HepG2 (cell line): Measurements from ENCODE around the gene RABEP2. TPM values are rescaled to one million over a fixed set of nuclear protein-coding genes. Genes with fewer than 3 reads are reported as not detected.

Experiments used
- ARHGAP35 ChIP-seq: sonication (generic); formaldehyde crosslinking; IDR thresholded peaks from 2 replicates; pipeline ENCODE4 v1.9.0; 2022; ENCODE audit warnings: mild to moderate bottlenecking, inconsistent platforms, moderate library complexity, missing genetic modification reagents, borderline replicate concordance
- BHLHE40 ChIP-seq: IDR thresholded peaks from 2 replicates; pipeline ENCODE4 v1.6.1; 2011; ENCODE audit warnings: low read length, improper control_type of control experiment
- JUN ChIP-seq: sonication (generic); formaldehyde crosslinking; IDR thresholded peaks from 2 replicates; pipeline ENCODE4 v1.4.0; 2020; ENCODE audit warnings: mild to moderate bottlenecking, missing genetic modification reagents
- RBM39 ChIP-seq: fragments of 200-400 bp; formaldehyde crosslinking; IDR thresholded peaks from one replicate; pipeline ENCODE4 v1.6.1; 2018; ENCODE audit warnings: antibody characterized with exemption, mild to moderate bottlenecking, low read depth, low read length; ENCODE audit not compliant: poor library complexity, severe bottlenecking
- SMAD3 ChIP-seq: sonication (generic); formaldehyde crosslinking; IDR thresholded peaks from 2 replicates; pipeline ENCODE4 v1.4.0; 2020; ENCODE audit warnings: missing genetic modification reagents
- TAF1 ChIP-seq: sonication (generic); formaldehyde crosslinking; IDR thresholded peaks from 2 replicates; pipeline ENCODE4 v1.4.0; 2020; ENCODE audit warnings: missing genetic modification reagents
- U2AF1 ChIP-seq: fragments of 200-400 bp; formaldehyde crosslinking; optimal IDR thresholded peaks from 2 replicates; pipeline ENCODE3; 2017; ENCODE audit warnings: mild to moderate bottlenecking, low read depth, low read length
- ZNF34 ChIP-seq: sonication (generic); formaldehyde crosslinking; IDR thresholded peaks from 2 replicates; pipeline ENCODE4 v1.4.0; 2020; ENCODE audit warnings: mild to moderate bottlenecking, missing genetic modification reagents, borderline replicate concordance
- ZNF446 ChIP-seq: sonication (generic); formaldehyde crosslinking; IDR thresholded peaks from 2 replicates; pipeline ENCODE4 v1.5.0; 2020; ENCODE audit warnings: mild to moderate bottlenecking, missing genetic modification reagents
- ZNF605 ChIP-seq: sonication (generic); formaldehyde crosslinking; IDR thresholded peaks from 2 replicates; pipeline ENCODE4 v1.8.0; 2022; ENCODE audit warnings: mild to moderate bottlenecking, missing genetic modification reagents
- ZNF674 ChIP-seq: sonication (generic); formaldehyde crosslinking; IDR thresholded peaks from 2 replicates; pipeline ENCODE4 v1.5.0; 2020; ENCODE audit warnings: low read depth, mild to moderate bottlenecking, missing genetic modification reagents
- polyA plus RNA-seq, 8 experiments: library from polyadenylated mRNA; depleted of rRNA in 3 of 8; stranded (reverse) in 7 of 8; unstranded in 1 of 8; fragments of >200 nt; fragmentation: Illumina TruSeq in 4 of 8; extraction: Trizol in 4 of 8; gene quantifications; 2 replicates each; pipeline versions ENCODE4 v1.2.1 to v1.2.3, GENCODE V29; 2011 to 2016; ENCODE audit warnings: low read depth in 4 of 8, missing spikeins in 1 of 8, mixed read lengths in 1 of 8; ENCODE audit not compliant: insufficient read depth in 1 of 8
- total RNA-seq, 5 experiments: library from RNA; depleted of rRNA; stranded (reverse); fragments of >200 nt; fragmentation: Illumina TruSeq; extraction: Trizol; gene quantifications; 2 replicates each; pipeline ENCODE4 v1.2.3, GENCODE V29; 2016; ENCODE audit warnings: low read depth in 1 of 5
- TF ChIP-seq, protein P1 (sequence below): sonication (generic); formaldehyde crosslinking; IDR thresholded peaks from 2 replicates; pipeline ENCODE4 v1.4.0; 2020; ENCODE audit warnings: missing genetic modification reagents, low read depth, mild to moderate bottlenecking, borderline replicate concordance
- TF ChIP-seq, protein P2 (sequence below): sonication (generic); formaldehyde crosslinking; IDR thresholded peaks from 2 replicates; pipeline ENCODE4 v1.4.0; 2020; ENCODE audit warnings: missing genetic modification reagents
- TF ChIP-seq, protein P3 (sequence below): sonication (generic); formaldehyde crosslinking; IDR thresholded peaks from 2 replicates; pipeline ENCODE4 v1.5.0; 2020; ENCODE audit warnings: mild to moderate bottlenecking, missing genetic modification reagents, borderline replicate concordance
- TF ChIP-seq, protein P4 (sequence below): sonication (generic); formaldehyde crosslinking; IDR thresholded peaks from 2 replicates; pipeline ENCODE4 v1.8.0; 2022; ENCODE audit warnings: missing genetic modification reagents, mild to moderate bottlenecking, inconsistent platforms, borderline replicate concordance
- TF ChIP-seq, protein P5 (sequence below): sonication (generic); formaldehyde crosslinking; IDR thresholded peaks from 2 replicates; pipeline ENCODE4 v1.5.0; 2020; ENCODE audit warnings: missing genetic modification reagents, mild to moderate bottlenecking, borderline replicate concordance

The RABEP2 gene
- total and polyA plus RNA-seq, 2 of the 13 experiments (the other 11 are each of a cell fraction or from before 2014, with no cell fraction given): 10.8 to 18.4 TPM

GRCh38 chr16:28936784-28937155 is 11.7 kb upstream of the RABEP2 start (continued):
- TF ChIP-seq ZNF34 (CRISPR knock-in tag) (no peak), JUN (CRISPR knock-in tag) (0 out of 2 replicates have a peak, but pooled peaks have one; percentile 34), BHLHE40 (no peak), TAF1 (CRISPR knock-in tag) (peak; percentile 5; the same call in 1 of the 2 replicates), SMAD3 (CRISPR knock-in tag) (no peak), RBM39 (no peak), ZNF605 (peak; percentile 62; the same call in 1 of the 2 replicates), ZNF446 (CRISPR knock-in tag) (no peak), U2AF1 (no peak), ARHGAP35 (CRISPR knock-in tag) (no peak), ZNF674 (CRISPR knock-in tag) (no peak)
- TF ChIP-seq, protein P1, sequence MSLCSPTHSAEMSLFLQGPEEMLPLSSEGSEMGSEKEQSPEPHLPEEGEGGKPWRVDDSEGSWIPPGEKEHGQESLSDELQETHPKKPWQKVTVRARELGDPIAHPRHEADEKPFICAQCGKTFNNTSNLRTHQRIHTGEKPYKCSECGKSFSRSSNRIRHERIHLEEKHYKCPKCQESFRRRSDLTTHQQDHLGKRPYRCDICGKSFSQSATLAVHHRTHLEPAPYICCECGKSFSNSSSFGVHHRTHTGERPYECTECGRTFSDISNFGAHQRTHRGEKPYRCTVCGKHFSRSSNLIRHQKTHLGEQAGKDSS (CRISPR knock-in tag): 0 out of 2 replicates have a peak, but pooled peaks have one; percentile 38
- TF ChIP-seq, protein P2, sequence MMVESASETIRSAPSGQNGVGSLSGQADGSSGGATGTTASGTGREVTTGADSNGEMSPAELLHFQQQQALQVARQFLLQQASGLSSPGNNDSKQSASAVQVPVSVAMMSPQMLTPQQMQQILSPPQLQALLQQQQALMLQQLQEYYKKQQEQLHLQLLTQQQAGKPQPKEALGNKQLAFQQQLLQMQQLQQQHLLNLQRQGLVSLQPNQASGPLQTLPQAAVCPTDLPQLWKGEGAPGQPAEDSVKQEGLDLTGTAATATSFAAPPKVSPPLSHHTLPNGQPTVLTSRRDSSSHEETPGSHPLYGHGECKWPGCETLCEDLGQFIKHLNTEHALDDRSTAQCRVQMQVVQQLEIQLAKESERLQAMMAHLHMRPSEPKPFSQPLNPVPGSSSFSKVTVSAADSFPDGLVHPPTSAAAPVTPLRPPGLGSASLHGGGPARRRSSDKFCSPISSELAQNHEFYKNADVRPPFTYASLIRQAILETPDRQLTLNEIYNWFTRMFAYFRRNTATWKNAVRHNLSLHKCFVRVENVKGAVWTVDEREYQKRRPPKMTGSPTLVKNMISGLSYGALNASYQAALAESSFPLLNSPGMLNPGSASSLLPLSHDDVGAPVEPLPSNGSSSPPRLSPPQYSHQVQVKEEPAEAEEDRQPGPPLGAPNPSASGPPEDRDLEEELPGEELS: no peak
- TF ChIP-seq, protein P3, sequence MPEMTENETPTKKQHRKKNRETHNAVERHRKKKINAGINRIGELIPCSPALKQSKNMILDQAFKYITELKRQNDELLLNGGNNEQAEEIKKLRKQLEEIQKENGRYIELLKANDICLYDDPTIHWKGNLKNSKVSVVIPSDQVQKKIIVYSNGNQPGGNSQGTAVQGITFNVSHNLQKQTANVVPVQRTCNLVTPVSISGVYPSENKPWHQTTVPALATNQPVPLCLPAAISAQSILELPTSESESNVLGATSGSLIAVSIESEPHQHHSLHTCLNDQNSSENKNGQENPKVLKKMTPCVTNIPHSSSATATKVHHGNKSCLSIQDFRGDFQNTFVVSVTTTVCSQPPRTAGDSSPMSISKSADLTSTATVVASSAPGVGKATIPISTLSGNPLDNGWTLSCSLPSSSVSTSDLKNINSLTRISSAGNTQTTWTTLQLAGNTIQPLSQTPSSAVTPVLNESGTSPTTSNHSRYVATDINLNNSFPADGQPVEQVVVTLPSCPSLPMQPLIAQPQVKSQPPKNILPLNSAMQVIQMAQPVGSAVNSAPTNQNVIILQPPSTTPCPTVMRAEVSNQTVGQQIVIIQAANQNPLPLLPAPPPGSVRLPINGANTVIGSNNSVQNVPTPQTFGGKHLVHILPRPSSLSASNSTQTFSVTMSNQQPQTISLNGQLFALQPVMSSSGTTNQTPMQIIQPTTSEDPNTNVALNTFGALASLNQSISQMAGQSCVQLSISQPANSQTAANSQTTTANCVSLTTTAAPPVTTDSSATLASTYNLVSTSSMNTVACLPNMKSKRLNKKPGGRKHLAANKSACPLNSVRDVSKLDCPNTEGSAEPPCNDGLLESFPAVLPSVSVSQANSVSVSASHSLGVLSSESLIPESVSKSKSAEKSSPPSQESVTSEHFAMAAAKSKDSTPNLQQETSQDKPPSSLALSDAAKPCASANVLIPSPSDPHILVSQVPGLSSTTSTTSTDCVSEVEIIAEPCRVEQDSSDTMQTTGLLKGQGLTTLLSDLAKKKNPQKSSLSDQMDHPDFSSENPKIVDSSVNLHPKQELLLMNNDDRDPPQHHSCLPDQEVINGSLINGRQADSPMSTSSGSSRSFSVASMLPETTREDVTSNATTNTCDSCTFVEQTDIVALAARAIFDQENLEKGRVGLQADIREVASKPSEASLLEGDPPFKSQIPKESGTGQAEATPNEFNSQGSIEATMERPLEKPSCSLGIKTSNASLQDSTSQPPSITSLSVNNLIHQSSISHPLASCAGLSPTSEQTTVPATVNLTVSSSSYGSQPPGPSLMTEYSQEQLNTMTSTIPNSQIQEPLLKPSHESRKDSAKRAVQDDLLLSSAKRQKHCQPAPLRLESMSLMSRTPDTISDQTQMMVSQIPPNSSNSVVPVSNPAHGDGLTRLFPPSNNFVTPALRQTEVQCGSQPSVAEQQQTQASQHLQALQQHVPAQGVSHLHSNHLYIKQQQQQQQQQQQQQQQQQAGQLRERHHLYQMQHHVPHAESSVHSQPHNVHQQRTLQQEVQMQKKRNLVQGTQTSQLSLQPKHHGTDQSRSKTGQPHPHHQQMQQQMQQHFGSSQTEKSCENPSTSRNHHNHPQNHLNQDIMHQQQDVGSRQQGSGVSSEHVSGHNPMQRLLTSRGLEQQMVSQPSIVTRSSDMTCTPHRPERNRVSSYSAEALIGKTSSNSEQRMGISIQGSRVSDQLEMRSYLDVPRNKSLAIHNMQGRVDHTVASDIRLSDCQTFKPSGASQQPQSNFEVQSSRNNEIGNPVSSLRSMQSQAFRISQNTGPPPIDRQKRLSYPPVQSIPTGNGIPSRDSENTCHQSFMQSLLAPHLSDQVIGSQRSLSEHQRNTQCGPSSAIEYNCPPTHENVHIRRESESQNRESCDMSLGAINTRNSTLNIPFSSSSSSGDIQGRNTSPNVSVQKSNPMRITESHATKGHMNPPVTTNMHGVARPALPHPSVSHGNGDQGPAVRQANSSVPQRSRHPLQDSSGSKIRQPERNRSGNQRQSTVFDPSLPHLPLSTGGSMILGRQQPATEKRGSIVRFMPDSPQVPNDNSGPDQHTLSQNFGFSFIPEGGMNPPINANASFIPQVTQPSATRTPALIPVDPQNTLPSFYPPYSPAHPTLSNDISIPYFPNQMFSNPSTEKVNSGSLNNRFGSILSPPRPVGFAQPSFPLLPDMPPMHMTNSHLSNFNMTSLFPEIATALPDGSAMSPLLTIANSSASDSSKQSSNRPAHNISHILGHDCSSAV (CRISPR knock-in tag): no peak
- TF ChIP-seq, protein P4, sequence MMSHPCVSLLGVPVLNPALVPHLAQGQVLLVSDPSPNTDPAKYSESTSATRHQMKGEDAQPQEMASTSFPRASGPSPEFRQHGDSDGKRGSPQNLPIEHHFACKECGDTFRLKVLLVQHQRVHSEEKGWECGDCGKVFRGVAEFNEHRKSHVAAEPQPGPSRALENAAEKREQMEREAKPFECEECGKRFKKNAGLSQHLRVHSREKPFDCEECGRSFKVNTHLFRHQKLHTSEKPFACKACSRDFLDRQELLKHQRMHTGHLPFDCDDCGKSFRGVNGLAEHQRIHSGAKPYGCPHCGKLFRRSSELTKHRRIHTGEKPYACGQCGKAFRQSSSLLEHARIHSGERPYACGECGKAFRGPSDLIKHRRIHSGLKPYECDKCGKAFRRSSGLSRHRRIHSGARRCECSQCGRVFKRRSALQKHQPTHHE (CRISPR knock-in tag): no peak
- TF ChIP-seq, protein P5, sequence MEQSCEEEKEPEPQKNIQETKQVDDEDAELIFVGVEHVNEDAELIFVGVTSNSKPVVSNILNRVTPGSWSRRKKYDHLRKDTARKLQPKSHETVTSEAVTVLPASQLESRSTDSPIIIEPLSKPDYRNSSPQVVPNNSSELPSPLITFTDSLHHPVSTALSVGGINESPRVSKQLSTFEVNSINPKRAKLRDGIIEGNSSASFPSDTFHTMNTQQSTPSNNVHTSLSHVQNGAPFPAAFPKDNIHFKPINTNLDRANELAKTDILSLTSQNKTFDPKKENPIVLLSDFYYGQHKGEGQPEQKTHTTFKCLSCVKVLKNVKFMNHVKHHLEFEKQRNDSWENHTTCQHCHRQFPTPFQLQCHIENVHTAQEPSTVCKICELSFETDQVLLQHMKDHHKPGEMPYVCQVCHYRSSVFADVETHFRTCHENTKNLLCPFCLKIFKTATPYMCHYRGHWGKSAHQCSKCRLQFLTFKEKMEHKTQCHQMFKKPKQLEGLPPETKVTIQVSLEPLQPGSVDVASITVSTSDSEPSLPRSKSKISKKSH (CRISPR knock-in tag): no peak
